NOMO-1 (cell line): Measurements from ENCODE around the gene FOXO1.

Experiments
- DNase-seq, 2 experiments: peaks; one replicate each; lab custom pipeline; 2025; ENCODE audit not compliant: unreplicated experiment in 2 of 2; lab: John Stamatoyannopoulos, UW

FOXO1 gene

GRCh38 chr13:40666933-40667621, 636 bp upstream of the FOXO1 start:
- peak; percentile 62 to 64 for DNase-seq

- peak in 1 of 2 experiments; percentile 17 for DNase-seq
Measured at GRCh38 chr13:40665126-40666044, 1.1 kb downstream of the FOXO1 start.

DNA sequence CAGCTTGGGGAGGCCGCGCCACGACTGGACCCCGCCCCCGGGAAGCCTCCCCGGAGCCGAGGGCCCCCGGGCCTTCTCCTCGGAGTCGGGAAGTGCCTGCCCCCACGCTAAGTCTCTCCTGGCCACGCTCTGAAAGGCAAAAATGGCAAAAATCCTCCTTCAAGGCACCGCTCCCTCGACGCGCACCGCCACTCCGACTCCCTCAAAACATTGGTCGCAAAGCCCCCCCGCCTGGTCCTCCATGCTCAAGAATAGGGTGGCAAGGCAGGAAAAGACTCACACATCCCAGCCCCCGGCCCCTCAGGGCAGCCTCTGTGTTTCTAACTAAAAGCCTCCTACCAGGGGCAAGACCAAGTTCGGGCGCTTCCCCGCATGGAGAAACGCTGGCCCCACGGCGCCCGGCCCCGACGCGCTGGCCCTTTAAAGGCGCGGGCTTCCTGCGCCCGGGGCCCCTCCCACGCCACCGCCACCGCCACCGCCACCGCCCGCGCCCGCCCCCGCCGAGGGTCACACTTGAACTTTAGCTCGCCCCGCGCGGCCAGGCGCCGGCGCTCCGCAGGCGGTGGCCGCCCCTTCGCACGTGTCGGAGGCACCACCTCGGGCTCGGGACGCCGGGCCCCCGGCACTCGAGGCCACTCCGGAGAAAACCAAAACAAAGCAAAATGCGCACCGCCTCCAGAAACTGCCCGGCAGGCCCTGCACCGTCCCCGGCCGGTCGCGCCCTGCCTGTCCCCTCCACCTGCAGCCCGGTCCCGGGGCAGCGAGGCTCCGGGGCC, 1.9 kb downstream of the FOXO1 start:
- DNase-seq: peak; percentile 58 to 68

DNA sequence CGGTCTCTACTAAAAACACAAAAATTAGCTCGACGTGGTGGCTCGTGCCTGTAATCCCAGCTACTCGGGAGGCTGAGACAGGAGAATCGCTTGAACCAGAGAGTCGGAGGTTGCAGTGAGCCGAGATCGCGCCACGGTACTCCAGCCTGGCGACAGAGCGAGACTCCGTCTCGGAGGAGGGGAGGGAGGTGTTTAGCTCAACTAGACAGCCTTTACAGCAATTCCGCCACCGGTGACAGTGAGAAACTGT, 2.4 kb downstream of the FOXO1 start:
- peak in 1 of 2 experiments; percentile 53 for DNase-seq

- no peak for DNase-seq
Measured at GRCh38 chr13:40662866-40663265, 3.6 kb downstream of the FOXO1 start.

DNA sequence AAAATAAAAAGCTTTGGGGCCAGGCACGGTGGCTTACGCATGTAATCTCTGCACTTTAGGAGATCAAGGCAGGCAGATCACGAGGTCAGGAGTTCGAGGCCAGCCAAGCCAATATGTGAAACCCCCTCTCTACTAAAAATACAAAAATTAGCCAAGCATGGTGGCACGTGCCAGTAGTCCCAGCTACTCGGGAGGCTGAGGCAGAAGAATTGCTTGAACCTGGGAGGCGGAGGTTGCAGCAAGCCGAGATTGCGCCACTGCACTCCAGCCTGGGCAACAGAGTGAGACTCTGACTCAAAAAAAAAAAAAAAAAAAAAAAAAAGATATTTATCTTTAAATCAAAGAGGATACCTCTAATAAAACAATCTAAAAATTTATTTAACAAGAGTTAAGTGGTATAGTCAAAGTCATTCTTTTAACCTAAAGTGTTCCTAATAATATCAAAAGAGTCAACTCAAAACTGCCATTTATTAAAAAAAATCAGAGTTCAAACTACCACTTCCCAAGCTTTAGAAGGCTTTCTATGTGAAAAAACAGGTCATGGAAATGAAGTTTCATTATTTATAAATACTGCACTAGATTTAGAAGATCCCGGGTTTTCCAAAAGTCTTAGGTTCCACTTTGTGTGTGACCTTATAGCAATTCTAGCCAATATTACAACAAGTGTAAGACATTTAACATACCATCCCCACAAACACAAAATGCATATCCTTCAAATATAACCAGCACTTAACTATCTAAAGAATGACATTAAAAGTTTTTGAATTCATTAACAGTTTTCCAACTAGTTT, 4.4 kb downstream of the FOXO1 start:
- DNase-seq: no peak

DNA sequence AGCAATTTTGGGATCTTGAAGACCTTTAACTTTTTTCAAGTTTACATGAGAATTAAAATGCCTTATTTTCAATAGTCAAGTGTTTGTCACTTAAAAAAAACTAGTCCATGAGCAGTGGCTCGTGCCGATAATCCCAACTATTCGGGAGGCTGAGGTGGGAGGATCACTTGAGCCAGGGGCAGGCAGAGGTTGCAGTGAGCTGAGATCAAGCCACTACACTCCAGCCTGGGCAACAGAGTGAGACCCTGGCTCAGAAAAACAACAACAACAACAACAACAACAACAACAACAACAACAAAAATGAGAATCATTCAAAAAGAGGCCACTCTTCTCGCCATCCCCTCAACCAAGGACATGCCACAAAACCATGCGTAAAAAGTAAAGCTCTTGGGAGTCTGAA, 5.7 kb downstream of the FOXO1 start:
- DNase-seq: no peak

DNA sequence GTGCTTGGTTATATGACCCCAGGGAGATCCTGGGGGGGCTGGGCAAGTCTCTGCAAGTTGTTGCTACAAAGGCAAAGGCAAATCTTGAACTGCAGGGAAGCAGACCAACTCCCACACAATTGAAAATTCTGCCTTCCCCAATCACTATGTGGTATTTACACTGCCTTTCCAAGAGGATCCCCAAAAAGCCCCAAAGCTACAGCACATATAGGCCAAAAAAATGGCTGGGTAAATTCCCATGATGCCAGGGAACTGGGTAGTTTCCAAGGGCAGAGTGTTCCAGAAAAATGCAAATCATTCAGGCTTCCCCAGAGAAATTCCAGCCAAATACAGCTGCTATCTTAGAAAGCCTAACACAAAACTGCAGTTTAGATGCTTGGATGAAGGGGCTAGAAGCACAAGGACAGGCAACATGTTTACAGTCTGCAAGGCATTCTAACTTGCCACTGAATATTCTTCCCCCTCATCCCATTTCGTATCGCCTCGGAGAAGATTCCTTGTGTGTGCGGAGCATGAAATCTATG, 6.2 kb downstream of the FOXO1 start:
- DNase-seq: no peak

DNA sequence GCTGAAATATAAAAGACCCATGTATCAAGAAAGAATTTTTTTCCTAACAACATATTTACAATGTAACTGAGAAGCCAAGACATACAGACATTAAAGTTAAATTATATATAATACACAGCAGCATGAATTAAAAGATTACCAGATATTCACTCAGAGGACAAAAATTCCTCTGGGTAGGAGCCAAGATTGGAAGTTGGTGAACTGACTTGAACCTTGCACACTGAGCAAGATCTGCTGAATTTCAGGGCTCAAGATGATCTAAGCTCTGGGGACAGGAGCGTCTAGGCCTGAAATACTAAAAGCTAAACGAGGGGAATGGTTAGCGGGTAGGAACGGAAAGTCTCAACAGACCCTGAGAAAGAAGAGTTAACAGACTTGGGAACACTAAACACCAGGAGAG, 8.5 kb downstream of the FOXO1 start:
- no peak for DNase-seq

DNA sequence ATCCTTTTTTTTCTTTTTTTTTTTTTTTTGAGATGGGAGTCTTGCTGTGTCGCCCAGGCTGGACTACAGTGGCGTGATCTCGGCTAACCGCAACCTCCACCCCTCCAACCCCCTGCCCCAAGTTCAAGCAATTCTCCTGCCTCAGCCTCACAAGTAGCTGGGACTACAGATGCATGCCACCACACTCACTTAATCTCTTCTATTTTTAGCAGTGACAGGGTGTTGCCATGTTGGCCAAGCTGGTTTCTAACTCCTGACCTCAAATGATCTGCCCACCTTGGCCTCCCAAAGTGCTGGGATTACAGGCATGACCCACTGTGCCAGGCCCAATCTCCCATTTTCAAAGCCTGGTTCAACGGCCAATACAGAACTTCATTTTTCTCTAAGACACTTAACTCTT, 9.1 kb downstream of the FOXO1 start:
- DNase-seq: no peak

- DNase-seq: peak; percentile 7 to 71
Measured at GRCh38 chr13:40656358-40656757, 10.1 kb downstream of the FOXO1 start.

GRCh38 chr13:40653527-40654318, 12.7 kb downstream of the FOXO1 start:
- peak; percentile 28 to 48 for DNase-seq

DNA sequence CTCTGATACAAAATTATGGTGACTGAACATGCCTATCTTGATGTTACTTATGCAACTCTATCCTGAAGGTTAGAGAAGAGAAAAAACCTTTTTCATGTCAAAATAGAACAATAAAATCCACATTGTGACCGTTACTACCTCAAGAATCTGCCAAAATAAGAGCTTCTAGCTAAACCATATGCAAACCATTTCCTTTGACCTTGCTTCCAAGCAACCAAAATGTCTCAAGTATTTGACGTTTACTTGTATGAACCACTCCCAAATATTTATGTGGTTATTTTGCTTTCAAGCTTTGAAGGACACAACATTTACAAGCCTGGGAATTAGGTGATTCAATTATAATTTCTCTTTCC, 13.9 kb downstream of the FOXO1 start:
- DNase-seq: no peak

DNA sequence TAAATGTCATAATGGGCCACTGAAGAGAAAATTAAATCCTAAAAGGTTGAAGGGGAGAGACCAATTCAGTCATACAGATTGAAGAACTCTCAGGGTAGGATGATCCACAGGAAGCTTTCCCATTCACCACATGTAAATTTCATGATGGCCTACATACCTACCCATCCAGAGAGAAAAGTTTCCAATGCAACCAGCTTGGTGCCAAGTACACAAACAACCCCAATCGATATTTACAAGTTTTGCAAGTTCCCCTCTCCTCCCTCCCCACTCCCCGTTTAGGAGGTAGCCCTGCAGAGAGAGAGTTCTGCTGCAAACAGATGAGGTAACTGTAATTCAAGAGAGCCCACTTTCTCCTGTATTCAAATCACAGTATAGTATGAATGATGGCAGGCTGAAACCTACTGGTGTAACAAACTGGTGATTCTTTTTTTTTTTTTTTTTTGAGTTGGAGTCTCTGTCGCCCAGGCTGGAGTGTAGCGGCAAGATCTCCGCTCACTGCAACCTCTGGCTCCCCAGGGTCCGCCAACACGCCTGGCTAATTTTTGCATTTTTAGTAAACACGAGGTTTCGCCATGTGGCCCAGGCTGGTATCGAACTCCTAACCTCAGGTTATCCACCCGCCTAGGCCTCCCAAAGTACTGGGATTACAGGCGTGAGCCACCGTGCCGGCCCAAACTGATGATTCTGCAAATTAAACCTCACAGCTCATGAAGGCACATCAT, 14.4 kb downstream of the FOXO1 start:
- no peak for DNase-seq

DNA sequence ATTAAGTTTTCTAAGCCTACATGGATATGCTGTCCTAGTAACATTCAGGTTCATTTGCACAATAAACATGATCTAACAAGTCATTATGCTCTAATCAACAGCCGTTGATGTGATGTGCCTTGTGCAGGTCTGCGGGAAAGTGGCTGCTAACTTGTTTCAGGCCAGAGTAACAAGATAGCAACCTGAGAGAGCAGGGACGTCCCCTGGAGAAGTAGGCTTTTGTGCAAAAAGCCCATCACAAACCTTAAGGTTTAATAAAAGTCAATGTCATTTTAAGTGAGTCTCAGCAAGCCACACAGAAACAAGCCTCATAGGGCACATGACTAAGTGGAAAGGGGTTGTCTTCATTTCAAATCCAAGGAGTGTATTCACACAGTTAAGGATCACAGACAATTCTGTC, 17.6 kb downstream of the FOXO1 start:
- no peak for DNase-seq

GRCh38 chr13:40648040-40648439, 18.4 kb downstream of the FOXO1 start:
- DNase-seq: no peak

DNA sequence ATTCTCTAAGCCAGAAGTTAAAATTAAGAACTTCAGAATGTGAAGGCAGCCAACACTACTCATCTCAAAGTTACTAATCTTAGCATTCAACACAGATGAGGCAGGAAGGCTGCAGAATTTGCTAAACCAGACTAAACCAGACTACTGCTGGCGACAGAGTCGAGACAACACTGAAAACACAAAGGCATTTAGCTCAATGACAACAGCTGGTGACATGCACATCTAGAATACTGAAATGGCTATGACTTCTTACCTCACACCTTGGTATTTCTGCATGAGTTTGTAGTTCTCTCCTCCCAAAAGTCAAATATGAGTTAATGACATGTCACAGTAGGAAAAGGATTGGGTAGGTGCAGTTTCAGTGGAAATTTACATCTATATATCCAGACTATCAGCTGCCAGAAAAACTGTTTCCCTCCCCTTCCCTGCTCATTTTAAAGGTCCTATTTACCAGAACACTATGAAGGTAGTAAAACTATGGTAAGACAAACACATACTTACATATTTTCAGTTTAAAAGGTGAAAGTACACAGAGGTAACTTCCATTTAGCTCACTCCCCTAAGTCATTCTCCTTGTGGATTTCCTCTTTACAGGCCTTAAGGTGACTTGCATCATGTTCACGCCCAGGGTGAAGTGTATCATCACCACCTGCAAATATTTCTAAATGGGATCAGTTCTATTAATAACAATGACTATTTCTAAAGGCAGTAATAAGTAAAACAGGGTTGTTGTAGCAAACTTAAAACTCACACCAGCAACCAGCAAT, 21.4 kb downstream of the FOXO1 start:
- DNase-seq: no peak

GRCh38 chr13:40640845-40641458, 25.5 kb downstream of the FOXO1 start:
- DNase-seq: no peak
